Thyroid gland (tissue), 4 donors: ENCODE data around the gene ACTL10.

Experiments
- CTCF ChIP-seq, 6 experiments: fragments of 200-600 bp in 3 of 6; fragments of 450-650 bp in 3 of 6; sonication (generic) in 3 of 6; IDR thresholded peaks; one replicate each; pipeline ENCODE4 v1.5.1; 2016 to 2019; ENCODE audit warnings: antibody characterized with exemption in 6 of 6, mild to moderate bottlenecking in 2 of 6, inconsistent platforms in 1 of 6, moderate library complexity in 1 of 6
- POLR2A ChIP-seq, 2 donors: fragments of 450-650 bp; IDR thresholded peaks; one replicate each; pipeline ENCODE4 v1.6.1; 2017; ENCODE audit warnings: antibody characterized with exemption in 2 of 2, mild to moderate bottlenecking in 2 of 2, moderate library complexity in 1 of 2

GRCh38 chr20:33660035-33660684 lies 6.6 kb upstream of the ACTL10 start:
- TF ChIP-seq CTCF (IDR thresholded peaks at IDR 0.05) (no peak), POLR2A (IDR thresholded peaks at IDR 0.05) (no peak)
